ENCODE data around the gene TTC39C. TPM values are rescaled to one million over a fixed set of nuclear protein-coding genes. Genes with fewer than 3 reads are reported as not detected.

The TTC39C gene
- polyA plus RNA-seq (2011; rRNA removed) (18.6 and 24.3 TPM in 2 replicates), polyA minus RNA-seq (2011; rRNA and poly(A)+ RNA removed) (23.5 and 28.8 TPM in 2 replicates)

DNA sequence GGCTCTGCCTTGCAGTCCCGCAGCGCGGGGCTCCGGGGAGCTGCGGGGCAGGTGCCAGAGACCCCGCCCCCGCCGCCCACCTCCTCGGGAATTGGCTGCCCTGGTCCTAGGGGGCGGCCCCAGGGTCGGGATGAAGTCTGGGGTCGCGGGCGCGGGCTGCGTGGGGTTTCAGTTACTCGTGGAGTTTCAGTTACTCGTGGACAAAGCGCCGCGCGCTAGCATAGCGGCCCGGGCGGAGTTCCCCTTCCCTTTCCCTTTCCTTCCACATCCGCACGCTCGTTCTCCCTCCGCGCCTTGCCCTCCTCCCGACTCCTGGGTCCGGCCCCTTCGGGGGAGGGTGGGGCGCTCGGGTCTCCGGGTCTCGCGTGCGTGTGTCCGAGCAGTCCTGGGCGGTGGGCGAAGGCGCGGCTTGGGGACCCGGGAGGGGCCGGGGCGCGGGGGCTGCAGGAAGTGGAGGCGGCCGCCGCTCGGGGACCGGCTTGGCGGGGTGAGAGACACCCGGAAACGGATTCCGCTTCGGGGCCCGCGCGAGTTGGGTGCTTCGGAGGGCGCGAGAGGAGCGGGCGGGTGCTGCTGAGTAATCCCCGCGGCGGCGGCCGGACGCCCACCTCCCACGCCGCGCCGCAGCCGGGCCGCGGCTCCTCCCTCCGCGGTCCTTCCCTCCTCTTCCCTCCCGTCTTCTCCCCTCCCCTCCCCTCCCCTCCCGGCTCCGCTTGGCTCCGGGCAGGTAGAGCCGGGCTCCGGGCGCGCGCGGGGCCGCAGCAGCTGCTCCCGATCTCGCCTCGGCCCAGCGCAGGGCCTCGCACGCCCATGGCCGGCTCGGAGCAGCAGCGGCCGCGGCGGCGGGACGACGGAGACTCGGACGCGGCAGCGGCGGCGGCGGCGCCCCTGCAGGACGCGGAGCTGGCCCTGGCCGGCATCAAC, at the start of gene TTC39C:
Gene TTC39C, plus strand, starts transcription at position 693 of the 924 bp plus-strand sequence. Its CDS starts 118 bp downstream, at position 811.
- Histone ChIP-seq H3K27ac (ENCODE audit: low read depth, low read length) (peak within 1 kb of the TSS; percentile 90), H3K27me3 (ENCODE audit: control insufficient read depth, insufficient read depth, low read length) (peaks cover 13% of the 10 kb centered on the region)
- CTCF ChIA-PET, result no interaction called here

DNA sequence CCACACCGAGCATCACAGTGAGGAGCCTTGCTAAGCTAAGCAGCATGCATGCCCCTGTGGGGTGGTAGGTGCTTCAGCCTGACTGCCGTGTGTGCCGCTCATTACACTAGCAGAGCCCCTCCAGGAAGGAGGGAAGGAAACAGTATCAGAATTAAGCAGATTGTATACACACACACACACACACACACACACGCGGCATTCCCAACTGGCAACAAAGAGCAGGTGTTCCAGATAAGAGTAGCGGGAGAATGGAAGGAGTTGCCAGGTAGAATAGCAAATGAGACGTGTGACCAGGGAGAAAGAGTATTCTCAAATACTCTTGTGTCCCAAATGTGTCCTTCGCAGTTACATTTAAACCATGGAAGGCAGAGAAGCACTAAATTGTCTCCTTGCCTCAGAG, 47.6 kb upstream of the TTC39C start:
- Histone ChIP-seq H3K9me3 (ENCODE audit: control insufficient read depth, insufficient read depth, low read length) (no peaks in the 10 kb centered on the region), H3K27ac (ENCODE audit: low read depth, low read length) (no peak overlapping the region), H3K27me3 (ENCODE audit: control insufficient read depth, insufficient read depth, low read length) (peaks cover 10% of the 10 kb centered on the region), H3K4me3 (ENCODE audit: low read depth, low read length) (no peak overlapping the region)
- TF ChIP-seq, protein P1, sequence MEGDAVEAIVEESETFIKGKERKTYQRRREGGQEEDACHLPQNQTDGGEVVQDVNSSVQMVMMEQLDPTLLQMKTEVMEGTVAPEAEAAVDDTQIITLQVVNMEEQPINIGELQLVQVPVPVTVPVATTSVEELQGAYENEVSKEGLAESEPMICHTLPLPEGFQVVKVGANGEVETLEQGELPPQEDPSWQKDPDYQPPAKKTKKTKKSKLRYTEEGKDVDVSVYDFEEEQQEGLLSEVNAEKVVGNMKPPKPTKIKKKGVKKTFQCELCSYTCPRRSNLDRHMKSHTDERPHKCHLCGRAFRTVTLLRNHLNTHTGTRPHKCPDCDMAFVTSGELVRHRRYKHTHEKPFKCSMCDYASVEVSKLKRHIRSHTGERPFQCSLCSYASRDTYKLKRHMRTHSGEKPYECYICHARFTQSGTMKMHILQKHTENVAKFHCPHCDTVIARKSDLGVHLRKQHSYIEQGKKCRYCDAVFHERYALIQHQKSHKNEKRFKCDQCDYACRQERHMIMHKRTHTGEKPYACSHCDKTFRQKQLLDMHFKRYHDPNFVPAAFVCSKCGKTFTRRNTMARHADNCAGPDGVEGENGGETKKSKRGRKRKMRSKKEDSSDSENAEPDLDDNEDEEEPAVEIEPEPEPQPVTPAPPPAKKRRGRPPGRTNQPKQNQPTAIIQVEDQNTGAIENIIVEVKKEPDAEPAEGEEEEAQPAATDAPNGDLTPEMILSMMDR (IDR thresholded peaks at IDR 0.05; ENCODE audit: low read depth, low read length), result no peak
- CTCF ChIA-PET, result no interaction called here
- no peak for DNase-seq (ENCODE audit: low read depth, low spot score)
- POLR2A ChIA-PET, result no interaction called here

More for the DNA sequence above, at the start of gene TTC39C:
- POLR2A ChIA-PET, result interaction anchor here (0.6 to 2.0 kb wide), 4 partner anchors 62 to 503 kb away, joined by 3 to 10 read pairs (median 4); partner anchors contain the start of gene CABYR
- Histone ChIP-seq H3K9me3 (ENCODE audit: control insufficient read depth, insufficient read depth, low read length) (peaks cover 4% of the 10 kb centered on the region; the same call in 1 of the 2 replicates), H3K4me3 (ENCODE audit: low read depth, low read length) (peak within 1 kb of the TSS; percentile 87)
- TF ChIP-seq, protein P1 (IDR thresholded peaks at IDR 0.05; ENCODE audit: low read depth, low read length), result no peak
- DNase-seq (ENCODE audit: low read depth, low spot score), result no peak

DNA sequence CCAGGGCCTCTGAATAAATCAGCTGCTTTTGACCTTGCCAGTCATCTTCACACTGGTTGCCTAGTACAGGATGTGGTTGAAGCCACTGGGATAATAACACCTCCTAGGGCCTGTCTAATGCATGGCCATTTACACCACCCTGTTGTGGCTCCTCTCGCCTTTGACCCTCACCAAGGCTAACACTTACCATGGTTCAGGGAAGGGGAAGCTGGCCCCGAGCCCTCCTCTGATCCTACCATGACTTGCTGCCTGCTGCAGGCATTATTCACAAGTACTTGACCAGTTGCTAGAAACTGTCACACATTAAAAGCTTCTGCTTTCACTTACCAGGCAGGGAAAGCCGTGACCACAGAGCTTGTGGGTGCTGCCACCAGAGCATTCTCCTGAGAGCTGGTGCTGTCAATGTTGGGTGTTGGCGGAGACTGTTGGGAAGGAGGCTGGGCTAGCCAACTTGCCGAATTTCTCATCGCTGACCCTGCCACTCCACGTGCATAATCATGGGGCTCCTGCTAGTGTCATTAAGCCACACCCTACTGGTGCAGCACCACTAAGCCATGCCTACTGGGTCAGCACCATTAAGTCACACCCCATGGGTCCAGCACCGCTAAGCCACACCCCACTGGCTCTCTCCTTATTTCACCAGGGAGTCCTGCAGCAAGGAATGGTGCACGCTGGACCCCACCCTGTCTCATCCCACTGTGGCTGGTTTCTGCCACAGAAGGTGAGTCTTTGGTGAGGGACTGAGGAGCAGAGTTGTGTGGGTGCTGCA, 47.0 kb upstream of the TTC39C start:
- peaks cover 10% of the 10 kb centered on the region for H3K27me3 ChIP-seq (ENCODE audit: control insufficient read depth, insufficient read depth, low read length)
- CTCF ChIA-PET, result no interaction called here

DNA sequence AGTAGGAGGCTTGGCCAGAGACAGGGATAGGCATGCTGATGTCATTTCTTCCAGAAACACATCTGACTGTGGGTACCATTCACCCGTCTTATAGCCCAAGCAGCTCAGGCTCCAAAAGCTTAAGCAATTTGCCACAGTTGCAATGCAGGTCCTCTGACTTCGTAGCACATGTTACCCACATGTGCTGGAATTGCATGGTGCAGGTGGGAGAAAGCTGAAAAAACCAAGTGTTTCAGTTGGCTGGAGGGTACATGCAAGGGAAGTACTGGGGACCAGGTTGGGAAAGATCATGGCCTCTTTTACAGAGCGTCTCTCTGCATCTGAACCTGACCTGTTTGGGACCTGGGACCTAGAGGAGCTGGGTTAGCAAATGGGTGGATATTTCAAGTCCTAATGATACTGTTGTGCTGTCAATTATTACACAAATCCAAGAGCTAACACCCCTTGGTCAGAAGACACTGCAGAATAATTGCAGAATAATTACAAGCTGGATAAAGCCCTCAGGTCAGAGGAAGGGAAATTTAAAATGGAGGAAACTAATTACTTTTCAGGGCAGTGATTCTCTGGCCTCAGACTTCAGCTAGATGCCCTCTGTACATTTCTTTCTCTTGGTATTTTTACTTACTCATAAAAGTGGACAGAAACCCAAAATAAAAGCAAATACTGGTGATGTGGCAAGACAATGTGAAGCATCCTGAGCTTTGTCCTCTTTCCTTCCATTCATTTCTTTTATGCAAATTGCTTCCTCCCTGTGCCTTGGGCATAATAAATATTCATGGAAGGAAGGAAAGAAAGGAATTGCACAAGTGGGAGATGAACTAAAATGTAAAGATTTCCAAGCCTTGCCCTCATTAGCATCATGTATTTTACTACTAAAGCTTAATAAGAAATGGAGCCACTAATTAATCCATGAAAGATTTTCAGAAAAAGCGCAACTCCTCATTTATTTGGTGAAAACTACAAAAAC, 45.6 kb upstream of the TTC39C start:
- ChIA-PET CTCF (no interaction called here), POLR2A (no interaction called here)
- TF ChIP-seq, protein P1 (IDR thresholded peaks at IDR 0.05; ENCODE audit: low read depth, low read length), result no peak

More for the DNA sequence above, 47.0 kb upstream of the TTC39C start:
- Histone ChIP-seq H3K9me3 (ENCODE audit: control insufficient read depth, insufficient read depth, low read length) (no peaks in the 10 kb centered on the region), H3K27ac (ENCODE audit: low read depth, low read length) (no peak overlapping the region), H3K4me3 (ENCODE audit: low read depth, low read length) (no peak overlapping the region)
- POLR2A ChIA-PET, result no interaction called here
- TF ChIP-seq, protein P1 (IDR thresholded peaks at IDR 0.05; ENCODE audit: low read depth, low read length), result no peak
- no peak for DNase-seq (ENCODE audit: low read depth, low spot score)

More for the DNA sequence above, 45.6 kb upstream of the TTC39C start:
- DNase-seq (ENCODE audit: low read depth, low spot score), result no peak
- H3K9me3 ChIP-seq (ENCODE audit: control insufficient read depth, insufficient read depth, low read length), result no peaks in the 10 kb centered on the region
- peaks cover 7% of the 10 kb centered on the region for H3K27me3 ChIP-seq (ENCODE audit: control insufficient read depth, insufficient read depth, low read length)
- H3K4me3 ChIP-seq (ENCODE audit: low read depth, low read length), result no peak overlapping the region
- H3K27ac ChIP-seq (ENCODE audit: low read depth, low read length), result no peak overlapping the region

Measured in AG04450 (cell line).